Measurements from ENCODE around the gene ZCCHC7. TPM values are rescaled to one million over a fixed set of nuclear protein-coding genes. Genes with fewer than 3 reads are reported as not detected.

The ZCCHC7 gene
- total and polyA plus RNA-seq, 5 donors: 4.6 to 17.1 (median 13.8) TPM

- H3K9me3 ChIP-seq (ENCODE audit: control insufficient read depth, low read length): no peaks in the 10 kb centered on the region
- DNase-seq: no peak
- H3K27ac ChIP-seq (ENCODE audit: low read length): no peak overlapping the region
- H3K4me1 ChIP-seq (ENCODE audit: control insufficient read depth, insufficient read depth, low read length): no peaks in the 10 kb centered on the region
- intact Hi-C loops (cut with DNase I): no loop called here
- ATAC-seq: no peak
- H3K27me3 ChIP-seq (ENCODE audit: control insufficient read depth, insufficient read depth): no peaks in the 10 kb centered on the region
- 96% methylated on average over 2 of the region's 2 CpGs for WGBS
- H3K4me3 ChIP-seq (ENCODE audit: low read length): no peak overlapping the region
These were observed 222.1 kb downstream of the ZCCHC7 start for GRCh38 chr9:37342493-37342892.

GRCh38 chr9:37342895-37343294 lies 222.5 kb downstream of the ZCCHC7 start:
- no peak for DNase-seq
- Histone ChIP-seq H3K27me3 (ENCODE audit: control insufficient read depth, insufficient read depth) (no peaks in the 10 kb centered on the region), H3K4me1 (ENCODE audit: control insufficient read depth, insufficient read depth, low read length) (no peaks in the 10 kb centered on the region), H3K4me3 (ENCODE audit: low read length) (no peak overlapping the region), H3K27ac (ENCODE audit: low read length) (no peak overlapping the region), H3K9me3 (ENCODE audit: control insufficient read depth, low read length) (no peaks in the 10 kb centered on the region)
- WGBS: 84% methylated on average over 5 of the region's 5 CpGs
- ATAC-seq: no peak
- intact Hi-C loops (cut with DNase I): no loop called here

GRCh38 chr9:37343724-37344123 lies 223.3 kb downstream of the ZCCHC7 start:
- DNase-seq (no peak), ATAC-seq (no peak)
- no peaks in the 10 kb centered on the region for H3K4me1 ChIP-seq (ENCODE audit: control insufficient read depth, insufficient read depth, low read length)
- no peaks in the 10 kb centered on the region for H3K9me3 ChIP-seq (ENCODE audit: control insufficient read depth, low read length)
- 100% methylated on average over 1 of the region's 1 CpG for WGBS
- H3K27ac ChIP-seq (ENCODE audit: low read length): no peak overlapping the region
- intact Hi-C loops (cut with DNase I): no loop called here
- no peak overlapping the region for H3K4me3 ChIP-seq (ENCODE audit: low read length)
- H3K27me3 ChIP-seq (ENCODE audit: control insufficient read depth, insufficient read depth): no peaks in the 10 kb centered on the region

- Histone ChIP-seq H3K27ac (ENCODE audit: low read length) (no peak overlapping the region), H3K4me3 (ENCODE audit: low read length) (no peak overlapping the region), H3K27me3 (ENCODE audit: control insufficient read depth, insufficient read depth) (no peaks in the 10 kb centered on the region), H3K4me1 (ENCODE audit: control insufficient read depth, insufficient read depth, low read length) (no peaks in the 10 kb centered on the region), H3K9me3 (ENCODE audit: control insufficient read depth, low read length) (no peaks in the 10 kb centered on the region)
- intact Hi-C loops (cut with DNase I): no loop called here
- ATAC-seq (no peak), DNase-seq (no peak)
- 91% methylated on average over 3 of the region's 3 CpGs for WGBS
These were observed 224.7 kb downstream of the ZCCHC7 start for GRCh38 chr9:37345038-37345437.

GRCh38 chr9:37348917-37349316 lies 228.5 kb downstream of the ZCCHC7 start:
- WGBS: 77% methylated on average over 3 of the region's 3 CpGs
- Histone ChIP-seq H3K27me3 (ENCODE audit: control insufficient read depth, insufficient read depth) (no peaks in the 10 kb centered on the region), H3K9me3 (ENCODE audit: control insufficient read depth, low read length) (no peaks in the 10 kb centered on the region), H3K4me3 (ENCODE audit: low read length) (no peak overlapping the region), H3K4me1 (ENCODE audit: control insufficient read depth, insufficient read depth, low read length) (no peaks in the 10 kb centered on the region), H3K27ac (ENCODE audit: low read length) (no peak overlapping the region)
- no peak for DNase-seq
- intact Hi-C loops (cut with DNase I): no loop called here
- no peak for ATAC-seq

GRCh38 chr9:37350486-37351190 lies 230.3 kb downstream of the ZCCHC7 start:
- Histone ChIP-seq H3K27ac (ENCODE audit: low read length) (no peak overlapping the region), H3K4me3 (ENCODE audit: low read length) (no peak overlapping the region), H3K4me1 (ENCODE audit: control insufficient read depth, insufficient read depth, low read length) (no peaks in the 10 kb centered on the region), H3K9me3 (ENCODE audit: control insufficient read depth, low read length) (no peaks in the 10 kb centered on the region), H3K27me3 (ENCODE audit: control insufficient read depth, insufficient read depth) (no peaks in the 10 kb centered on the region)
- DNase-seq (no peak), ATAC-seq (no peak)
- WGBS: 63% methylated on average over 2 of the region's 2 CpGs
- intact Hi-C loops (cut with DNase I): no loop called here

GRCh38 chr9:37353791-37354190 lies 233.4 kb downstream of the ZCCHC7 start:
- Histone ChIP-seq H3K9me3 (ENCODE audit: control insufficient read depth, low read length) (no peaks in the 10 kb centered on the region), H3K27me3 (ENCODE audit: control insufficient read depth, insufficient read depth) (no peaks in the 10 kb centered on the region), H3K4me1 (ENCODE audit: control insufficient read depth, insufficient read depth, low read length) (no peaks in the 10 kb centered on the region), H3K4me3 (ENCODE audit: low read length) (no peak overlapping the region), H3K27ac (ENCODE audit: low read length) (no peak overlapping the region)
- DNase-seq: no peak
- intact Hi-C loops (cut with DNase I): no loop called here
- ATAC-seq: no peak
- 97% methylated on average over 2 of the region's 2 CpGs for WGBS

- Histone ChIP-seq H3K4me3 (ENCODE audit: low read length) (no peak overlapping the region), H3K4me1 (ENCODE audit: control insufficient read depth, insufficient read depth, low read length) (no peaks in the 10 kb centered on the region), H3K27ac (ENCODE audit: low read length) (no peak overlapping the region), H3K27me3 (ENCODE audit: control insufficient read depth, insufficient read depth) (no peaks in the 10 kb centered on the region), H3K9me3 (ENCODE audit: control insufficient read depth, low read length) (no peaks in the 10 kb centered on the region)
- ATAC-seq (no peak), DNase-seq (no peak)
- intact Hi-C loops (cut with DNase I): no loop called here
- WGBS: 86% methylated on average over 4 of the region's 4 CpGs
These were observed 242.1 kb downstream of the ZCCHC7 start for GRCh38 chr9:37362430-37362829.

- intact Hi-C loops (cut with DNase I): no loop called here
- H3K27ac ChIP-seq (ENCODE audit: low read length): no peak overlapping the region
These were observed 242.8 kb downstream of the ZCCHC7 start for GRCh38 chr9:37363124-37363523.

GRCh38 chr9:37364136-37364535 lies 243.8 kb downstream of the ZCCHC7 start:
- Histone ChIP-seq H3K9me3 (ENCODE audit: control insufficient read depth, low read length) (no peaks in the 10 kb centered on the region), H3K27ac (ENCODE audit: low read length) (no peak overlapping the region), H3K4me1 (ENCODE audit: control insufficient read depth, insufficient read depth, low read length) (no peaks in the 10 kb centered on the region), H3K4me3 (ENCODE audit: low read length) (no peak overlapping the region), H3K27me3 (ENCODE audit: control insufficient read depth, insufficient read depth) (no peaks in the 10 kb centered on the region)
- no peak for ATAC-seq
- 71% methylated on average over 4 of the region's 4 CpGs for WGBS
- intact Hi-C loops (cut with DNase I): no loop called here
- no peak for DNase-seq

More at GRCh38 chr9:37363124-37363523, 242.8 kb downstream of the ZCCHC7 start:
- DNase-seq (no peak), ATAC-seq (no peak)
- WGBS: 90% methylated on average over 4 of the region's 4 CpGs
- H3K4me3 ChIP-seq (ENCODE audit: low read length): no peak overlapping the region
- no peaks in the 10 kb centered on the region for H3K4me1 ChIP-seq (ENCODE audit: control insufficient read depth, insufficient read depth, low read length)
- no peaks in the 10 kb centered on the region for H3K27me3 ChIP-seq (ENCODE audit: control insufficient read depth, insufficient read depth)
- no peaks in the 10 kb centered on the region for H3K9me3 ChIP-seq (ENCODE audit: control insufficient read depth, low read length)

- Histone ChIP-seq H3K27me3 (ENCODE audit: control insufficient read depth, insufficient read depth) (no peaks in the 10 kb centered on the region), H3K4me1 (ENCODE audit: control insufficient read depth, insufficient read depth, low read length) (no peaks in the 10 kb centered on the region), H3K9me3 (ENCODE audit: control insufficient read depth, low read length) (no peaks in the 10 kb centered on the region), H3K27ac (ENCODE audit: low read length) (no peak overlapping the region), H3K4me3 (ENCODE audit: low read length) (no peak overlapping the region)
- intact Hi-C loops (cut with DNase I): no loop called here
- WGBS: 92% methylated on average over 4 of the region's 4 CpGs
- no peak for ATAC-seq
- no peak for DNase-seq
These were observed 244.5 kb downstream of the ZCCHC7 start for GRCh38 chr9:37364751-37365360.

Measured in right cardiac atrium (tissue), 5 donors.